Activated gamma-delta T cell treated with Interleukin-2 at 50 U/mL for 16 hours (primary cell): ENCODE measurements around the gene ELMO1.
"Not testable (repeated sequence)": the region's sequence is repeated elsewhere in the genome, so short reads cannot be mapped to it uniquely, and the experiment has no call there.

Source experiments
- DNase-seq: peaks from one replicate; pipeline ENCODE4 v3.0.0-alpha.2; 2020

The ELMO1 gene

GRCh38 chr7:36986948-36987724, 461.5 kb downstream of the ELMO1 start:
- DNase-seq, result peak; percentile 54

GRCh38 chr7:36986511-36986933, 462.1 kb downstream of the ELMO1 start:
- no peak for DNase-seq

GRCh38 chr7:36985866-36986400, 462.7 kb downstream of the ELMO1 start:
- DNase-seq, result no peak

GRCh38 chr7:36985316-36985715, 463.3 kb downstream of the ELMO1 start:
- DNase-seq, result no peak

- no peak for DNase-seq
Observed at GRCh38 chr7:36984710-36985312, 463.9 kb downstream of the ELMO1 start.

- no peak for DNase-seq
Observed at GRCh38 chr7:36984041-36984521, 464.6 kb downstream of the ELMO1 start.

- DNase-seq, result no peak
Observed at GRCh38 chr7:36982766-36983165, 465.9 kb downstream of the ELMO1 start.

GRCh38 chr7:36979810-36980248, 468.8 kb downstream of the ELMO1 start:
- no peak for DNase-seq

GRCh38 chr7:36978461-36978860, 470.2 kb downstream of the ELMO1 start:
- DNase-seq, result no peak

- no peak for DNase-seq
Observed at GRCh38 chr7:36977878-36978277, 470.8 kb downstream of the ELMO1 start.

- DNase-seq, result not testable (repeated sequence)
Observed at GRCh38 chr7:36973534-36973933, 475.1 kb downstream of the ELMO1 start.

GRCh38 chr7:36972140-36972518, 476.5 kb downstream of the ELMO1 start:
- DNase-seq, result no peak

GRCh38 chr7:36971515-36972139, 477.0 kb downstream of the ELMO1 start:
- DNase-seq, result no peak

GRCh38 chr7:36970551-36971514, 477.8 kb downstream of the ELMO1 start:
- no peak for DNase-seq

- peak; percentile 15 for DNase-seq
Observed at GRCh38 chr7:36969376-36969775, 479.3 kb downstream of the ELMO1 start.

- DNase-seq, result no peak
Observed at GRCh38 chr7:36967387-36967786, 481.3 kb downstream of the ELMO1 start.

- no peak for DNase-seq
Observed at GRCh38 chr7:36966636-36967035, 482.0 kb downstream of the ELMO1 start.

- DNase-seq, result no peak
Observed at GRCh38 chr7:36966039-36966438, 482.6 kb downstream of the ELMO1 start.

GRCh38 chr7:36965625-36966024, 483.0 kb downstream of the ELMO1 start:
- no peak for DNase-seq

GRCh38 chr7:36964297-36964696, 484.4 kb downstream of the ELMO1 start:
- DNase-seq, result no peak

- DNase-seq, result no peak
Observed at GRCh38 chr7:36962367-36962766, 486.3 kb downstream of the ELMO1 start.

GRCh38 chr7:36961693-36962092, 487.0 kb downstream of the ELMO1 start:
- no peak for DNase-seq
